HFF-Myc (cell line): ENCODE results near the gene IFT25.
"Not testable (repeated sequence)": the region's sequence is repeated elsewhere in the genome, so short reads cannot be mapped to it uniquely, and the experiment has no call there.

ENCODE experiments used
- DNase-seq: peaks from one replicate; pipeline ENCODE4 v3.0.0-alpha.2; 2011; ENCODE audit warnings: low read depth; ENCODE audit errors: extremely low read depth
- H3K4me3 ChIP-seq: replicated peaks from 2 replicates; pipeline ENCODE4 v1.5.1; 2011; ENCODE audit warnings: low read depth, mild to moderate bottlenecking, control low read depth, low read length
- TF ChIP-seq, protein P1 (sequence below): IDR thresholded peaks from 2 replicates; pipeline ENCODE4 v1.5.1; 2012; ENCODE audit warnings: mild to moderate bottlenecking, low read depth, low read length, control low read depth; ENCODE audit errors: missing control alignments

IFT25 gene

GRCh38 chr1:53945433-53946251 lies at the start of gene IFT25:
IFT25 (minus strand) TSS chr1:53945699; CDS start chr1:53940082, 5,617 bp downstream.
- H3K4me3 ChIP-seq, result peak within 1 kb of the TSS; percentile 79
- TF ChIP-seq, protein P1, sequence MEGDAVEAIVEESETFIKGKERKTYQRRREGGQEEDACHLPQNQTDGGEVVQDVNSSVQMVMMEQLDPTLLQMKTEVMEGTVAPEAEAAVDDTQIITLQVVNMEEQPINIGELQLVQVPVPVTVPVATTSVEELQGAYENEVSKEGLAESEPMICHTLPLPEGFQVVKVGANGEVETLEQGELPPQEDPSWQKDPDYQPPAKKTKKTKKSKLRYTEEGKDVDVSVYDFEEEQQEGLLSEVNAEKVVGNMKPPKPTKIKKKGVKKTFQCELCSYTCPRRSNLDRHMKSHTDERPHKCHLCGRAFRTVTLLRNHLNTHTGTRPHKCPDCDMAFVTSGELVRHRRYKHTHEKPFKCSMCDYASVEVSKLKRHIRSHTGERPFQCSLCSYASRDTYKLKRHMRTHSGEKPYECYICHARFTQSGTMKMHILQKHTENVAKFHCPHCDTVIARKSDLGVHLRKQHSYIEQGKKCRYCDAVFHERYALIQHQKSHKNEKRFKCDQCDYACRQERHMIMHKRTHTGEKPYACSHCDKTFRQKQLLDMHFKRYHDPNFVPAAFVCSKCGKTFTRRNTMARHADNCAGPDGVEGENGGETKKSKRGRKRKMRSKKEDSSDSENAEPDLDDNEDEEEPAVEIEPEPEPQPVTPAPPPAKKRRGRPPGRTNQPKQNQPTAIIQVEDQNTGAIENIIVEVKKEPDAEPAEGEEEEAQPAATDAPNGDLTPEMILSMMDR, result no peak
- DNase-seq, result peak; percentile 73

- DNase-seq, H3K4me3 ChIP-seq: not testable (repeated sequence)
Observed at GRCh38 chr1:53994516-53994915, 49.0 kb upstream of the IFT25 start.

GRCh38 chr1:53992085-53992874 lies 46.8 kb upstream of the IFT25 start:
- TF ChIP-seq, protein P1, result peak; percentile 39
- H3K4me3 ChIP-seq, result no peak overlapping the region
- DNase-seq, result no peak

DNA sequence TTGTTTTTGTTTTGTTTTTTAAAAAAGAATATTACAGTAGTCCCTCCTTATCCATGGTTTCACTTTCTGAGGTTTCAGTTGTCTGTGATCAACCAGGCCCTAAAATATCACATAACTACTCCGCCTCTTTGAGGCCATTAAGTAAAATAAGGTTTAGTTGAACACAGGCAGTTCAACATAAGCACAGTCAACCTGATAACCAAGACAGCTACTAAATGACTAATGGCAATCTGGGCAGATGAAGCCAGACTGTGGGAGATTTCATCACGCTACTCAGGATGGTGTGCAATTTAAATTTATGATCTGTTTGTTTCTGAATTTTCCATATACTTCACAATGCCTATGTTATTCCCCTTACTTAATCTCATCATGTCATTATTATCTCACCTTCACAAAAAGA lies 42.4 kb upstream of the IFT25 start:
- TF ChIP-seq, protein P1, result no peak
- no peak overlapping the region for H3K4me3 ChIP-seq
- DNase-seq, result no peak

DNA sequence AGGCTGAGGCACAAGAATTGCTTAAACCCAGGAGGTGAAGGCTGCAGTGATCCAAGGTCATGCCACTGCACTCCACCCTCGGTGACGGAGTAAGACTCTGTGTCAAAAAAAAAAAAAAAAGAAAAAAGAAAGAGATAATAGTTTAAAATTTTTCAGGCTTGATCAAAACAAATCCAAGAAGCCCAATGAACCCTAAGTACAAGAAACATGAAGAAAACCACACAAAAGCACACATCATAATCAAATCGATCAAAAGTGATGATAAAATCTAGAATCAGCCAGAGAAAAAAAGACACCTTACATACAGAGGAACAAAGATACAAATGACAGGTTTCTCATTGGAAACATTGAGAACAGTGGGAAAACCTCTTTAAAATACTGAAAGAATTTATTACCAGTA lies 41.0 kb upstream of the IFT25 start:
- TF ChIP-seq, protein P1, result no peak
- DNase-seq, result no peak
- no peak overlapping the region for H3K4me3 ChIP-seq

GRCh38 chr1:53984726-53985125 lies 39.2 kb upstream of the IFT25 start:
- no peak for DNase-seq
- no peak overlapping the region for H3K4me3 ChIP-seq
- TF ChIP-seq, protein P1, result no peak

DNA sequence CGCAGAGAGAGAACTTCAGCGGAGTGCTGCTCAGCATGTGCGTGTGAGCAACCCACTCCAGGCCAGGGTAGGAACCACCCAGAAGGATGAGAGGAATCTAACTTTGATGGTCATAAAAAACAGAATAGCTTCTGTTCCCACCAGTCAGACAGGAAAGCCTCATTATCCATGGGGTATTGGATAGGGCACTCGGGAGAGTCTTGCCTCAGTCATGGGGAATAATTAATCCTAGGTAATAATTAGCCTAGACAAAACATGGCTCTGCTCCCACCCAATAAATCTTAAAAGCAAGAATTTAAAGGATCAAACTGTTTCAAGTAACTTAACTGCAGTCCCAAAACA lies 37.2 kb upstream of the IFT25 start:
- H3K4me3 ChIP-seq, result peak overlapping the region; percentile 25
- DNase-seq, result no peak
- TF ChIP-seq, protein P1, result no peak
